K562 (cell line): ENCODE measurements around the gene ANO8. TPM values are rescaled to one million over a fixed set of nuclear protein-coding genes. Genes with fewer than 3 reads are reported as not detected.

ENCODE experiments used
- ATAC-seq: fragments of 200-7000 bp; cut with Tn5 transposase; 3 replicates; pipeline ENCODE4 v1.9.1; 2020; ENCODE audit warnings: moderate library complexity
- BruUV-seq: library from RNA; stranded (reverse); fragments of 400-500 nt; replicated peaks from 2 replicates; lab custom pipeline; 2021; lab: Mats Ljungman, UMichigan
- CTCF ChIA-PET: fragments of 300-600 bp; formaldehyde crosslinking; extraction: SDS; loops from one replicate; lab custom pipeline; 2021; ENCODE audit warnings: low intra/inter-chr PET ratio; lab: Yijun Ruan, JAX
- POLR2A ChIA-PET: fragments of 300-600, 350-650 bp; sonication (Branson Sonifier 250); formaldehyde crosslinking; extraction: SDS; loops from one replicate; lab custom pipeline; 2021; ENCODE audit warnings: antibody characterized with exemption, inconsistent platforms; lab: Yijun Ruan, JAX
- DNase-seq, 4 experiments: peaks; one replicate each; pipeline versions ENCODE4 v3.0.0 to v3.0.0-alpha.2; 2011 to 2018; ENCODE audit warnings: low spot score in 3 of 4, mixed read lengths in 3 of 4; ENCODE audit errors: extremely low read depth in 1 of 4
- FAIRE-seq: peaks from 2 replicates; lab custom pipeline; 2011; peaks lifted over from hg19 to GRCh38; lab: Jason Lieb, UNC
- H2AFZ ChIP-seq: 2 replicates; pipeline ENCODE4 v1.6.0; 2011; ENCODE audit warnings: low read depth, low read length, control low read depth, inconsistent platforms
- H3K27ac ChIP-seq: fragments of 200-600 bp; 3 replicates; pipeline ENCODE4 v1.8.0; 2011; ENCODE audit warnings: low read depth, mild to moderate bottlenecking, control low read depth, inconsistent platforms, low read length, moderate library complexity, mixed read lengths; ENCODE audit errors: extremely low read depth
- H3K27me3 ChIP-seq, 2 experiments: fragments of 300-600 bp in 1 of 2; 2 replicates in 1 of 2; 3 replicates in 1 of 2; pipeline versions ENCODE4 v1.6.0 to v1.8.0; 2011; ENCODE audit warnings: inconsistent platforms in 2 of 2, low read length in 2 of 2, mild to moderate bottlenecking in 1 of 2, mixed read lengths in 1 of 2, moderate library complexity in 1 of 2; ENCODE audit not compliant: control insufficient read depth in 2 of 2, insufficient read depth in 2 of 2
- H3K36me3 ChIP-seq: fragments of 300-600 bp; 3 replicates; pipeline ENCODE4 v1.8.0; 2011; ENCODE audit warnings: mild to moderate bottlenecking, low read length, inconsistent platforms; ENCODE audit not compliant: control insufficient read depth, insufficient read depth
- H3K4me1 ChIP-seq, 2 experiments: fragments of 200-600 bp in 1 of 2; replicated peaks in 1 of 2; 2 replicates in 1 of 2; 3 replicates in 1 of 2; pipeline versions ENCODE4 v1.5.1 to v1.8.0; 2011; ENCODE audit warnings: inconsistent platforms in 2 of 2, low read length in 2 of 2, mild to moderate bottlenecking in 1 of 2, mixed read lengths in 1 of 2, moderate library complexity in 1 of 2; ENCODE audit not compliant: control insufficient read depth in 2 of 2, insufficient read depth in 2 of 2
- H3K4me2 ChIP-seq: 2 replicates; pipeline ENCODE4 v1.6.1; 2011; ENCODE audit warnings: low read length, control low read depth, inconsistent platforms, mixed read lengths; ENCODE audit not compliant: insufficient read depth
- H3K4me3 ChIP-seq: fragments of 200-600 bp; sonication (generic), shearing (Covaris generic); 2 replicates; pipeline ENCODE4 v1.5.1; 2016; ENCODE audit warnings: control low read depth, inconsistent platforms
- H3K79me2 ChIP-seq: fragments of 200-600 bp; 3 replicates; pipeline ENCODE4 v1.8.0; 2011; ENCODE audit warnings: low read length, inconsistent platforms; ENCODE audit not compliant: control insufficient read depth, insufficient read depth
- H3K9ac ChIP-seq, 2 experiments: 2 replicates each; pipeline versions ENCODE4 v1.6.0 to v1.6.1; 2011; ENCODE audit warnings: low read depth in 2 of 2, low read length in 2 of 2, control low read depth in 1 of 2, inconsistent platforms in 1 of 2, mild to moderate bottlenecking in 1 of 2, mixed read lengths in 1 of 2; ENCODE audit not compliant: insufficient read depth in 1 of 2
- H3K9me1 ChIP-seq: one replicate; pipeline ENCODE4 v1.6.0; 2011; ENCODE audit warnings: inconsistent platforms, mild to moderate bottlenecking, low read length, moderate library complexity; ENCODE audit not compliant: control insufficient read depth, insufficient read depth
- H3K9me3 ChIP-seq: replicated peaks from 2 replicates; pipeline ENCODE4 v1.5.1; 2011; ENCODE audit warnings: low read depth, low read length, inconsistent platforms; ENCODE audit not compliant: control insufficient read depth, insufficient read depth
- H4K20me1 ChIP-seq: replicated peaks from 2 replicates; pipeline ENCODE4 v1.6.1; 2011; ENCODE audit warnings: low read length, inconsistent platforms, mixed read lengths; ENCODE audit not compliant: control insufficient read depth, insufficient read depth
- BCOR ChIP-seq: fragments of 450-650 bp; IDR thresholded peaks from 2 replicates; pipeline ENCODE4 v1.6.1; 2016
- CBFA2T2 ChIP-seq: fragments of 450-650 bp; conservative IDR thresholded peaks from 2 replicates; pipeline ENCODE4 v1.6.1; 2017; ENCODE audit warnings: mild to moderate bottlenecking
- CHD2 ChIP-seq: IDR thresholded peaks from 2 replicates; pipeline ENCODE4 v1.6.1; 2011; ENCODE audit warnings: low read depth, low read length
- EHMT2 ChIP-seq: fragments of 450-650 bp; IDR thresholded peaks from 2 replicates; pipeline ENCODE4 v1.6.1; 2018; ENCODE audit warnings: antibody characterized with exemption
- ETV1 ChIP-seq: fragments of 450-650 bp; conservative IDR thresholded peaks from 2 replicates; pipeline ENCODE4 v1.6.1; 2016; ENCODE audit warnings: missing genetic modification characterization, control low read depth, low read depth, missing compliant biosample characterization
- FOXJ3 ChIP-seq: sonication (generic); formaldehyde crosslinking; IDR thresholded peaks from 2 replicates; pipeline ENCODE4 v1.4.0; 2020; ENCODE audit warnings: mild to moderate bottlenecking, missing genetic modification reagents
- FOXM1 ChIP-seq, 2 experiments: fragments of 450-650 bp in 1 of 2; sonication (generic) in 1 of 2; formaldehyde crosslinking in 1 of 2; IDR thresholded peaks; 2 replicates each; pipeline versions ENCODE4 v1.6.1 to v1.9.0; 2017 to 2022; ENCODE audit warnings: low read depth in 2 of 2, mild to moderate bottlenecking in 2 of 2, missing genetic modification reagents in 1 of 2, moderate library complexity in 1 of 2
- FOXP4 ChIP-seq: sonication (generic); formaldehyde crosslinking; IDR thresholded peaks from 2 replicates; pipeline ENCODE4 v1.8.0; 2022; ENCODE audit warnings: mild to moderate bottlenecking, missing genetic modification reagents, borderline replicate concordance
- ILF3 ChIP-seq: fragments of 450-650 bp; IDR thresholded peaks from 2 replicates; pipeline ENCODE4 v1.6.1; 2018; ENCODE audit warnings: antibody characterized with exemption, mild to moderate bottlenecking, moderate library complexity, borderline replicate concordance
- NR4A1 ChIP-seq, 2 experiments: fragments of 250-450 bp in 1 of 2; fragments of 450-650 bp in 1 of 2; sonication (Bioruptor Pico) in 1 of 2; IDR thresholded peaks; 2 replicates each; pipeline versions ENCODE4 v1.4.0 to v1.6.1; 2016 to 2020; ENCODE audit warnings: mild to moderate bottlenecking in 2 of 2, missing compliant biosample characterization in 1 of 2, missing genetic modification characterization in 1 of 2, moderate library complexity in 1 of 2
- RBM14 ChIP-seq: fragments of 200-400 bp; formaldehyde crosslinking; IDR thresholded peaks from 2 replicates; pipeline ENCODE4 v1.6.1; 2018; ENCODE audit warnings: low read depth, mild to moderate bottlenecking, low read length, moderate library complexity, borderline replicate concordance; ENCODE audit not compliant: insufficient read depth
- SIN3B ChIP-seq: fragments of 450-650 bp; IDR thresholded peaks from 2 replicates; pipeline ENCODE4 v1.6.1; 2017; ENCODE audit warnings: low read depth, mild to moderate bottlenecking, moderate library complexity
- TBP ChIP-seq: optimal IDR thresholded peaks from 2 replicates; pipeline ENCODE3; 2011; ENCODE audit warnings: low read depth, low read length, improper control_type of control experiment
- TCF7 ChIP-seq: sonication (generic); IDR thresholded peaks from 2 replicates; pipeline ENCODE4 v1.6.1; 2016; ENCODE audit warnings: antibody characterized with exemption, borderline replicate concordance
- ZC3H4 ChIP-seq: sonication (generic); formaldehyde crosslinking; IDR thresholded peaks from 2 replicates; pipeline ENCODE4 v1.9.0; 2021; ENCODE audit warnings: missing genetic modification reagents, borderline replicate concordance
- ZFP36 ChIP-seq: fragments of 150-350 bp; IDR thresholded peaks from 2 replicates; pipeline ENCODE4 v1.6.1; 2018; ENCODE audit warnings: low read length, low read depth; ENCODE audit not compliant: partially characterized antibody
- ZNF133 ChIP-seq: fragments of 250-450 bp; sonication (Bioruptor Pico); IDR thresholded peaks from 2 replicates; pipeline ENCODE4 v1.4.0; 2020; ENCODE audit warnings: mild to moderate bottlenecking
- ZNF695 ChIP-seq: fragments of 450-650 bp; formaldehyde crosslinking; IDR thresholded peaks from 2 replicates; pipeline ENCODE4 v1.4.0; 2020; ENCODE audit warnings: mild to moderate bottlenecking, moderate library complexity
- ZNF766 ChIP-seq: fragments of 200-800 bp; sonication (Bioruptor generic); conservative IDR thresholded peaks from 2 replicates; pipeline ENCODE4 v1.6.1; 2016; ENCODE audit warnings: missing genetic modification characterization, missing compliant biosample characterization
- WGBS: fragments of 100-300 bp; shearing (Covaris generic); methylation state at CpG from one replicate; pipeline ENCODE4 v1.1.6; 2016; ENCODE audit warnings: low coverage, mixed read lengths; ENCODE audit not compliant: insufficient coverage; ENCODE audit errors: missing lambda C conversion rate; 5-methylcytosine and 5-hydroxymethylcytosine counted together
- in situ Hi-C: fragments of 300-500 bp; cut with MboI; formaldehyde crosslinking; loops from 4 replicates; pipeline ENCODE4 v1.15.0; 2018; ENCODE audit warnings: inconsistent platforms, mixed read lengths
- intact Hi-C: fragments of 100-400 bp; cut with micrococcal nuclease; formaldehyde crosslinking; loops from 2 replicates; pipeline ENCODE4 v1.14.2; 2022
- polyA plus RNA-seq, 8 experiments: library from polyadenylated mRNA; depleted of rRNA in 4 of 8; stranded (reverse) in 5 of 8; unstranded in 3 of 8; fragments of >200 nt; fragmentation: Nextera tagmentation in 2 of 8; fragmentation: Illumina TruSeq in 1 of 8; extraction: Ambion mirVana in 2 of 8; extraction: Trizol in 1 of 8; gene quantifications; 2 replicates each; pipeline versions ENCODE4 v1.2.1 to v1.2.3, GENCODE V29; 2011 to 2014; ENCODE audit warnings: inconsistent platforms in 1 of 8, missing spikeins in 1 of 8
- total RNA-seq, 7 experiments: library from RNA; depleted of rRNA in 6 of 7; stranded (reverse); fragments of >200 nt in 6 of 7; fragmentation: Illumina TruSeq in 2 of 7; extraction: Trizol in 2 of 7; gene quantifications; 2 replicates each; pipeline versions ENCODE4 v1.2.1 to v1.2.3, GENCODE V29; 2011 to 2021; ENCODE audit warnings: low replicate concordance in 1 of 7
- TF ChIP-seq, protein P1 (sequence below): fragments of 250-450 bp; sonication (Bioruptor Pico); IDR thresholded peaks from 2 replicates; pipeline ENCODE4 v1.5.0; 2020; ENCODE audit warnings: mild to moderate bottlenecking, borderline replicate concordance

Gene ANO8
- total and polyA plus RNA-seq, 9 of the 15 experiments (the other 6 are each of a cell fraction or from before 2014, with no cell fraction given), result 0.07 to 7.6 (median 2.3) TPM; not detected in 1

DNA sequence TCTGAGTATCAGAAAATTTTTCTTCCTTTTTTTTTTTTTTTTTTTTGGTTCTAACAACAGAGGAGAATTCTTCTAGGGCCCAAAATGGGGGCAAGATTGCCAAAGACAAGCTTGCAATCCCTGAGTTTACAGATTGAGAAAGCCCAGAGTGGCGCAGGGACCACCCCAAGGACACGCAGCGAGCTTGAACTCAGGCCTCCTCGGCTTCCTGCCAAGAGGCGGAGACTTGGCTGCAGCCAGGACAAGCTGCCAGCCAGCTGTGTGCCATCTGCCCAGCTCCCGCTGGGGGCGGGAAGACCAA is 29.5 kb downstream of the ANO8 start:
- Histone ChIP-seq H3K27ac (no peak overlapping the region), H4K20me1 (0 out of 2 replicates have a peak, but pooled peaks cover 3% of the 10 kb centered on the region), H3K9me1 (no peaks in the 10 kb centered on the region), H3K4me3 (peak overlapping the region; percentile 58), H3K79me2 (peaks cover 40% of the 10 kb centered on the region), H3K9me3 (no peaks in the 10 kb centered on the region), H2AFZ (peak overlapping the region; percentile 88), H3K36me3 (peaks cover 13% of the 10 kb centered on the region), H3K27me3 (no peaks in the 10 kb centered on the region), H3K4me1 (peaks cover 26 to 72% of the 10 kb centered on the region in 2 experiments; a peak in 4 of 5 replicates), H3K9ac (peak overlapping the region; percentile 20 to 93; a peak in 3 of 4 replicates), H3K4me2 (peak overlapping the region; percentile 94)
- POLR2A ChIA-PET, result interaction anchor here (0.6 to 1.1 kb wide), 5 partner anchors 11 to 1655 kb away, joined by 3 to 7 read pairs (median 3); partner anchors contain the start of gene BABAM1
- DNase-seq (no peak), FAIRE-seq (no peak), ATAC-seq (no peak)
- CTCF ChIA-PET, result interaction anchor here (0.8 to 1.1 kb wide), 2 partner anchors 29 to 86 kb away, joined by 3 read pairs; partner anchors contain the start of gene ANO8
- intact Hi-C loops, result loop anchor here (1.0 kb wide), 1 partner anchor 11 kb away; no protein-coding TSS in a partner anchor
- in situ Hi-C loops, result no loop called here
- 11% methylated on average over 7 of the region's 7 CpGs for WGBS
- no TSS peak for BruUV-seq
- TF ChIP-seq NR4A1 (CRISPR knock-in tag; IDR thresholded peaks at IDR 0.05), result no peak
- TF ChIP-seq NR4A1 (tag; IDR thresholded peaks at IDR 0.05), result 0 out of 2 replicates have a peak, but pooled peaks have one; percentile 15
- no peak for TF ChIP-seq ZC3H4 (CRISPR knock-in tag)
- TF ChIP-seq RBM14, result no peak
- TF ChIP-seq BCOR, result peak; percentile 76; the same call in 1 of the 2 replicates
- TF ChIP-seq FOXJ3, result no peak
- TF ChIP-seq, protein P1, sequence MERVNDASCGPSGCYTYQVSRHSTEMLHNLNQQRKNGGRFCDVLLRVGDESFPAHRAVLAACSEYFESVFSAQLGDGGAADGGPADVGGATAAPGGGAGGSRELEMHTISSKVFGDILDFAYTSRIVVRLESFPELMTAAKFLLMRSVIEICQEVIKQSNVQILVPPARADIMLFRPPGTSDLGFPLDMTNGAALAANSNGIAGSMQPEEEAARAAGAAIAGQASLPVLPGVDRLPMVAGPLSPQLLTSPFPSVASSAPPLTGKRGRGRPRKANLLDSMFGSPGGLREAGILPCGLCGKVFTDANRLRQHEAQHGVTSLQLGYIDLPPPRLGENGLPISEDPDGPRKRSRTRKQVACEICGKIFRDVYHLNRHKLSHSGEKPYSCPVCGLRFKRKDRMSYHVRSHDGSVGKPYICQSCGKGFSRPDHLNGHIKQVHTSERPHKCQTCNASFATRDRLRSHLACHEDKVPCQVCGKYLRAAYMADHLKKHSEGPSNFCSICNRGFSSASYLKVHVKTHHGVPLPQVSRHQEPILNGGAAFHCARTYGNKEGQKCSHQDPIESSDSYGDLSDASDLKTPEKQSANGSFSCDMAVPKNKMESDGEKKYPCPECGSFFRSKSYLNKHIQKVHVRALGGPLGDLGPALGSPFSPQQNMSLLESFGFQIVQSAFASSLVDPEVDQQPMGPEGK, result no peak
- TF ChIP-seq ETV1 (tag), result no peak; the same call in 1 of the 2 replicates
- no peak; the same call in 1 of the 2 replicates for TF ChIP-seq CBFA2T2
- no peak for TF ChIP-seq ZNF133
- TF ChIP-seq TBP, result no peak
- TF ChIP-seq SIN3B, result no peak
- TF ChIP-seq FOXP4, result 0 out of 2 replicates have a peak, but pooled peaks have one; percentile 77
- no peak for TF ChIP-seq TCF7
- no peak for TF ChIP-seq CHD2
- no peak for TF ChIP-seq ILF3
- 0 out of 2 replicates have a peak, but pooled peaks have one; percentile 65 for TF ChIP-seq ZNF766 (CRISPR knock-in tag)
- no peak for TF ChIP-seq ZNF695 (CRISPR knock-in tag)
- peak; percentile 52 for TF ChIP-seq ZFP36
- no peak for TF ChIP-seq FOXM1 (IDR thresholded peaks at IDR 0.05; ENCODE audit: low read depth)
- 0 out of 2 replicates have a peak, but pooled peaks have one; percentile 9 for TF ChIP-seq FOXM1 (CRISPR knock-in tag; IDR thresholded peaks at IDR 0.05; ENCODE audit: low read depth)
- no peak for TF ChIP-seq EHMT2
